ENCODE measurements around the gene SPINT1.

Gene SPINT1

DNA sequence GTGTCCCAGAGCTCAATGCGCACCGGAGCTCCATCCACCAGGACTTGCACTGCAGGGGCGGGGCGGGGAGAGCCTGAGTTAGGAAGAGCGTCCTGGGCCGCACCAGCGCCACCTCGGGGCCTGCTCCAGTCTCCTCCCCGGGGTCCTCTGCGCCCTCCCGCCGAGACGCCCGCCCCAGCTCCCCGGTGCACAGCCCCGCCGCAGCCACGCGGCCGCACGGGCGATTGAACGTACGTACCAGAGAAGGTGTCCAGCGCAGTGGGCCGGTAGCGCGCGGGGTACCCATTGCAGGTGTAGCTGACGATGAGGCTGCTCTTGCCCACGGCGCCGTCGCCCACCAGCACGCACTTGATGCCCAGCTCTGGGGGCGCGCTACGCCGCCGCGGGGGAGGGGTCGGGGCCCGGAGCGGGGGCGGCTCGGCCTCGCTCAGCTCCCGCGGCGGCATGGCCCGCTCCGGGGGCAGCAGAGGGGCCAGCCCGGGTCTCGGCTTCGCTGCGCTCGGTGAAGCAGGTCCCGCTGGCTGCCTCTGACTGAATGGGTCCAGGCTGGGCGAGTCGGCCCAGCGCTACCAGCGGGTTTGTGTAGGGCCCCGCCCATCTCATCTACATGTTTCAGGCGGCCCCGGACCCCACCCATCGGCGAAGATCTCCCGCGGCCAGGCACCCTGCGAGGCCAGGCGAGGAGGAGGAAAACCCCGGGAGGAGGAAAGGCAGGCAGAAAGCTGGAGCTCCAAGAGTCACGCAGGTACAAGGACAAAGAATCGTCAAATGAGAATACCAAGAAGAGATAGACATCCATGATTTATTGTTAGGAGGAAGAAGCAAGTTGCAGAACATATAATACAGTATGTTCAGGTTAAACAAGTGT is 30.1 kb downstream of the SPINT1 start, which contains the start of gene RHOV (continued):
- no peak for TF ChIP-seq ZNF350 (tag by site-specific recombination; IDR thresholded peaks at IDR 0.05)
- 0 out of 2 replicates have a peak, but pooled peaks have one; percentile 32 for TF ChIP-seq ZSCAN30 (tag by site-specific recombination; IDR thresholded peaks at IDR 0.05)
- no peak; the same call in 1 of the 2 replicates for TF ChIP-seq ZNF561 (tag by site-specific recombination; IDR thresholded peaks at IDR 0.05; ENCODE audit: borderline replicate concordance)
- TF ChIP-seq ZNF670 (tag by site-specific recombination; IDR thresholded peaks at IDR 0.05; ENCODE audit: low read depth) = no peak
- no peak for TF ChIP-seq ZNF707 (tag by site-specific recombination; IDR thresholded peaks at IDR 0.05)
- TF ChIP-seq ZNF335 (tag by site-specific recombination; conservative IDR thresholded peaks at IDR 0.05) = peak; percentile 62
- TF ChIP-seq ZNF768 (tag by site-specific recombination; IDR thresholded peaks at IDR 0.05) = no peak
- no peak for TF ChIP-seq OSR2 (tag by site-specific recombination; IDR thresholded peaks at IDR 0.05)
- no peak for TF ChIP-seq ZNF302 (tag by site-specific recombination; IDR thresholded peaks at IDR 0.05; ENCODE audit: low read depth)
- TF ChIP-seq ZNF2 (tag by site-specific recombination; IDR thresholded peaks at IDR 0.05) = no peak
- TF ChIP-seq INSM2 (tag by site-specific recombination; IDR thresholded peaks at IDR 0.05) = no peak
- no peak for TF ChIP-seq ZNF596 (tag by site-specific recombination; IDR thresholded peaks at IDR 0.05)
- TF ChIP-seq ZNF530 (tag by site-specific recombination; IDR thresholded peaks at IDR 0.05; ENCODE audit: low read depth) = no peak
- TF ChIP-seq ZNF488 (tag by site-specific recombination; IDR thresholded peaks at IDR 0.05) = no peak
- TF ChIP-seq ZNF37A (tag by site-specific recombination; IDR thresholded peaks at IDR 0.05) = no peak
- TF ChIP-seq ZNF792 (tag by site-specific recombination; IDR thresholded peaks at IDR 0.05) = no peak
- TF ChIP-seq WT1 (tag by site-specific recombination; IDR thresholded peaks at IDR 0.05) = no peak
- TF ChIP-seq ZSCAN18 (tag by site-specific recombination; IDR thresholded peaks at IDR 0.05) = no peak
- TF ChIP-seq ZXDB (tag by site-specific recombination; IDR thresholded peaks at IDR 0.05) = peak; percentile 64; the same call in 1 of the 2 replicates
- no peak for TF ChIP-seq ZNF391 (tag by site-specific recombination; IDR thresholded peaks at IDR 0.05; ENCODE audit: borderline replicate concordance, low read depth)
- TF ChIP-seq SP2 (tag by site-specific recombination; IDR thresholded peaks at IDR 0.05) = peak; percentile 36; the same call in 1 of the 2 replicates
- TF ChIP-seq ZNF214 (tag by site-specific recombination; IDR thresholded peaks at IDR 0.05; ENCODE audit: borderline replicate concordance) = no peak
- no peak for TF ChIP-seq ZNF544 (tag by site-specific recombination; IDR thresholded peaks at IDR 0.05)
- no peak for TF ChIP-seq ZNF555 (tag by site-specific recombination; conservative IDR thresholded peaks at IDR 0.05)
- TF ChIP-seq SCRT2 (tag by site-specific recombination; IDR thresholded peaks at IDR 0.05) = no peak
- TF ChIP-seq KLF16 (tag by site-specific recombination; IDR thresholded peaks at IDR 0.05) = no peak
- TF ChIP-seq KLF10 (tag by site-specific recombination; IDR thresholded peaks at IDR 0.05) = no peak
- TF ChIP-seq AEBP2 (tag by site-specific recombination; IDR thresholded peaks at IDR 0.05; ENCODE audit: borderline replicate concordance) = no peak
- TF ChIP-seq ZNF571 (tag by site-specific recombination; IDR thresholded peaks at IDR 0.05) = no peak
- no peak for TF ChIP-seq ZNF664 (tag by site-specific recombination; IDR thresholded peaks at IDR 0.05)
- no peak; the same call in 1 of the 2 replicates for TF ChIP-seq ZNF629 (tag by site-specific recombination; IDR thresholded peaks at IDR 0.05)
- TF ChIP-seq ZNF426 (tag by site-specific recombination; IDR thresholded peaks at IDR 0.05) = no peak
- no peak for TF ChIP-seq HOXD13 (CRISPR knock-in tag; IDR thresholded peaks at IDR 0.05; ENCODE audit: borderline replicate concordance)
